ENCODE data around the gene BEST2.
A peak's percentile ranks its signal among the peaks of the same experiment; 100 is the strongest.

BEST2 gene

DNA sequence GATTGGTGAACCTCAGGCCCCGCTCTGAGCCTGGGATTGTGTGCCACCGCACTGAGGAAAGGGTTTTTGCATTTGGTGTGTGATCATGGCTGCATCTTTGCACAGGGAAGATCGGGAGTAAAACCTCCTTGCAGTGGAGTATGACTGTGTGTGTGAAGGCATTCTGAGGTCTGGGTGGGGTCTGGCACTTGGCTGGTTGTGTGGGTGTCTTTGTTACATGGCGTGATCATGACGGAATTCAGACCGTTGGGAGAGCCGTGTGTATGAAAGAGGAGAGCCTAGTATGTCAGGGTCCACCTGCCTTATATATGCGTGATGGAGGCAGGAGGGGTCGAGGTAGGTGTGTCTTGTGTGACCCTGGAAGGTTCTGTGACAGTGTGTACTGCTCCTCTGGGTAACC lies 740 bp upstream of the BEST2 start:
- TF ChIP-seq, protein P1, sequence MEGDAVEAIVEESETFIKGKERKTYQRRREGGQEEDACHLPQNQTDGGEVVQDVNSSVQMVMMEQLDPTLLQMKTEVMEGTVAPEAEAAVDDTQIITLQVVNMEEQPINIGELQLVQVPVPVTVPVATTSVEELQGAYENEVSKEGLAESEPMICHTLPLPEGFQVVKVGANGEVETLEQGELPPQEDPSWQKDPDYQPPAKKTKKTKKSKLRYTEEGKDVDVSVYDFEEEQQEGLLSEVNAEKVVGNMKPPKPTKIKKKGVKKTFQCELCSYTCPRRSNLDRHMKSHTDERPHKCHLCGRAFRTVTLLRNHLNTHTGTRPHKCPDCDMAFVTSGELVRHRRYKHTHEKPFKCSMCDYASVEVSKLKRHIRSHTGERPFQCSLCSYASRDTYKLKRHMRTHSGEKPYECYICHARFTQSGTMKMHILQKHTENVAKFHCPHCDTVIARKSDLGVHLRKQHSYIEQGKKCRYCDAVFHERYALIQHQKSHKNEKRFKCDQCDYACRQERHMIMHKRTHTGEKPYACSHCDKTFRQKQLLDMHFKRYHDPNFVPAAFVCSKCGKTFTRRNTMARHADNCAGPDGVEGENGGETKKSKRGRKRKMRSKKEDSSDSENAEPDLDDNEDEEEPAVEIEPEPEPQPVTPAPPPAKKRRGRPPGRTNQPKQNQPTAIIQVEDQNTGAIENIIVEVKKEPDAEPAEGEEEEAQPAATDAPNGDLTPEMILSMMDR (IDR thresholded peaks at IDR 0.05; ENCODE audit: low read depth, low read length), result no peak
- DNase-seq, result no peak
- H3K36me3 ChIP-seq, result peaks cover 22% of the 10 kb centered on the region
- H3K27me3 ChIP-seq (ENCODE audit: insufficient read depth, low read depth, severe bottlenecking), result no peaks in the 10 kb centered on the region
- no peaks in the 10 kb centered on the region for H3K9me3 ChIP-seq (ENCODE audit: severe bottlenecking)
- H3K27ac ChIP-seq, result no peak overlapping the region
- H3K4me3 ChIP-seq (ENCODE audit: low read depth, low read length), result no peak overlapping the region

DNA sequence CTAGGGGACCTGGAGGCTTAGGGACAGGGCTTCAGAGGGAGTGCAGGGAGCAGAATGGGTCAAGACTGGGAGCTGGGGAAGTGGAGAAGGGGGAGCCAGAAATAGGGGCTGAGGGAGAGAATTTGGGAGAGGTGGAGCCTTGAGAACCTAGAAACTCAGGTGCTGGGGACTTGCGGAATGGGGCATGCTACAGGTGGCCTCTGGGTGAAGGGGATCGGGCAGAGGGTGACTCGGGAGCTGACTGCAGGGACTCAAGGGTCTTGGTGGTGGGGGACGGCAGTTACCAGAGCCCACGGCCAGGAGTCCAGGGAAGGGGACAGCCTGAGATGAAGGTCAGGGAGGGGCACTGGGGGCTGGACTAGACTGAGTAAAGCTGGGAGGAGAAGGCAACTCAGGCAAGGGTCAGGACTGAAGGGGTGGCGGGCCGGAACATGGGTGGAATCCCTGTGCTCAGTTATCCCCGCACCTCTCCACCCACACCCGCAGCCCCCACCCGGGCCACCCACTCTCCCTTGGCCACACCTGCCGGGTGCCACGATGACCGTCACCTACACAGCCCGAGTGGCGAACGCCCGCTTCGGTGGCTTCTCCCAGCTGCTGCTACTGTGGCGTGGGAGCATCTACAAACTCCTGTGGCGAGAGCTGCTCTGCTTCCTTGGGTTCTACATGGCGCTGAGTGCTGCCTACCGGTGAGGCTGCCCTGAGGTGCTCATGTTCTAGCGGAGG lies 628 bp downstream of the BEST2 start:
- peaks cover 10% of the 10 kb centered on the region for H3K36me3 ChIP-seq
- H3K9me3 ChIP-seq (ENCODE audit: severe bottlenecking), result no peaks in the 10 kb centered on the region
- no peak overlapping the region for H3K27ac ChIP-seq
- TF ChIP-seq, protein P1 (IDR thresholded peaks at IDR 0.05; ENCODE audit: low read depth, low read length), result no peak
- DNase-seq, result no peak
- H3K4me3 ChIP-seq (ENCODE audit: low read depth, low read length), result no peak overlapping the region
- H3K27me3 ChIP-seq (ENCODE audit: insufficient read depth, low read depth, severe bottlenecking), result no peaks in the 10 kb centered on the region

DNA sequence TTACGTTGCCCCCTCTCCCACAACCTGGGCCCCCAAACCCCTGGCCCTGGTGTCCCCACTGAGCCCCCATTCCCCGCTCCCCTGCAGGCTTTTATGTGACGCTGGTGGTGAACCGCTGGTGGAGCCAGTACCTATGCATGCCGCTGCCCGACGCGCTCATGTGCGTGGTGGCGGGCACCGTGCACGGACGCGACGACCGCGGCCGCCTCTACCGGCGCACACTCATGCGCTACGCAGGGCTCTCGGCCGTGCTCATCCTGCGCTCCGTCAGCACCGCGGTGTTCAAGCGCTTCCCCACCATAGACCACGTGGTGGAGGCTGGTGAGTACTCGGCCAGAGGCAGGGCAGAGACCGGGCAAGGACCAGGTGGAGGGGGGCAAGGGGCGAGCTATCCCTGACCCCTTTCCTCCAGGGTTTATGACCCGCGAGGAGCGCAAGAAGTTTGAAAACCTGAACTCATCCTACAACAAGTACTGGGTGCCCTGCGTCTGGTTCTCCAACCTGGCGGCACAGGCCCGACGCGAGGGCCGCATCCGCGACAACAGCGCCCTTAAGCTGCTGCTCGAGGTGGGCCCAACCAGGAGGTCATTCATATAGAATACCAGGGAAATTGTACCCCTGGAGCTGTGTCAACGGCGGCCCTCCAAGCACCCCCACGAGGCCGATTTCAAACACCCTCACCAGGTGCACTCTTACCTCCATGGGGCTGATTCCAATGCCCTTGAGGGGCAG lies 3.0 kb downstream of the BEST2 start:
- TF ChIP-seq, protein P1 (IDR thresholded peaks at IDR 0.05; ENCODE audit: low read depth, low read length), result no peak
- Histone ChIP-seq H3K36me3 (no peaks in the 10 kb centered on the region), H3K9me3 (ENCODE audit: severe bottlenecking) (no peaks in the 10 kb centered on the region), H3K4me3 (ENCODE audit: low read depth, low read length) (no peak overlapping the region), H3K27ac (no peak overlapping the region), H3K27me3 (ENCODE audit: insufficient read depth, low read depth, severe bottlenecking) (no peaks in the 10 kb centered on the region)
- no peak for DNase-seq

DNA sequence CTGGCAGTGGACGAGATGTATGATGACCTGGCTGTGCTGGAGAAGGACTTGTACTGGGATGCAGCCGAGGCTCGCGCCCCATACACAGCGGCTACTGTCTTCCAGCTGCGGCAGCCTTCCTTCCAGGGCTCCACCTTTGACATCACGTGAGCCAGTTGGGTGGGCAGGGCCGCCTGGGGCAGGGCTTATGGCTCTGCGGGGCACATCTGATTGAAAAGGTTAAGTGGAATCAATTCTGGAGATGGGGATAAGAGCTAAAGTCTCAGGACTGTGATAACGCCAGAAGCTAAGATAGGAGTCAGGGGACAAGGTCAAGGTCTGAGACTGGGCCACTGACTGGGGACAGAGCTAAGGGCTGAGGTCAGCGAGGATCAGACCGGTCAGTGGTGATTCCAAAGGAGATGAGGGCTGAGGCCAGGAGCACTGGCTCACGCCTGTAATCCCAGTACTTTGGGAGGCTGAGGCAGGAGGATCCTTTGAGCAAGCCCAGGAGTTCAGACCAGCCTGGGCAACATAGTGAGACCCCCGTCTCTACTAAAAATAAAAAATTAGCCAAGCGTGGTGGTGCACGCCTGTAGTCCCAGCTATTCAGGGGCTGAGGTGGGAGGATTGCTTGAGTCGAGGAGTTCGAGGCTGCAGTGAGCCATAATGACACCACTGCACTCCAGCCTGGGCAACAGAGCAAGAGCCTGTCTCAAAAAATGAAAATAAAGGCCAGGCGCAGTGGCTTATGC lies 4.7 kb downstream of the BEST2 start:
- Histone ChIP-seq H3K4me3 (ENCODE audit: low read depth, low read length) (no peak overlapping the region), H3K9me3 (ENCODE audit: severe bottlenecking) (no peaks in the 10 kb centered on the region), H3K36me3 (no peaks in the 10 kb centered on the region), H3K27me3 (ENCODE audit: insufficient read depth, low read depth, severe bottlenecking) (no peaks in the 10 kb centered on the region), H3K27ac (no peak overlapping the region)
- no peak for DNase-seq
- TF ChIP-seq, protein P1 (IDR thresholded peaks at IDR 0.05; ENCODE audit: low read depth, low read length), result no peak

DNA sequence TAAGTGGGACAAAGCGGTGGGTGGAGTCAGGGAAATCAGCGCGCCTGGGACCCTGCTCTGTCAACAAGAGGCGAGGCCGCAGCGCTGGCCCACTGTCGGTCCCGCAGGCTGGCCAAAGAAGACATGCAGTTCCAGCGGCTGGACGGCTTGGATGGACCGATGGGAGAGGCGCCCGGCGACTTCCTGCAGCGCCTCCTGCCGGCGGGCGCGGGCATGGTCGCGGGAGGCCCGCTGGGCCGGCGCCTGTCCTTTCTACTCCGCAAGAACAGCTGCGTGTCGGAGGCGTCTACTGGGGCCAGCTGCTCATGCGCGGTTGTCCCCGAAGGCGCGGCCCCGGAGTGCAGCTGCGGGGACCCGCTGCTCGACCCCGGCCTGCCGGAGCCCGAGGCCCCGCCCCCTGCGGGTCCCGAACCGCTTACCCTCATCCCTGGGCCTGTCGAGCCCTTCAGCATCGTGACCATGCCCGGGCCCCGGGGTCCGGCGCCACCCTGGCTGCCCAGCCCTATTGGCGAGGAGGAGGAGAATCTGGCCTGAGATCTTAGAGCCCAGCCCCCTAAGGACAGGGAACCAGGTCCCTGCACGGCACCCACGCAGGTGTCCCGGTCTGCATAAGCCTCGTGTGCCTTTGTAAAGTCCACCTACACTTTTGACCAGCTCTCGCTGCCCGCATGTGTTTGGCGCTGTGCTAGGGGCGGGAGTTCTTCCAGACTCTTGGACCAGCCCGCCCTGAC lies 6.1 kb downstream of the BEST2 start:
- H3K36me3 ChIP-seq, result peaks cover 4% of the 10 kb centered on the region
- H3K4me3 ChIP-seq (ENCODE audit: low read depth, low read length), result peak overlapping the region; percentile 34
- H3K9me3 ChIP-seq (ENCODE audit: severe bottlenecking), result no peaks in the 10 kb centered on the region
- TF ChIP-seq, protein P1 (IDR thresholded peaks at IDR 0.05; ENCODE audit: low read depth, low read length), result peak; percentile 96
- DNase-seq, result peak; percentile 88
- no peaks in the 10 kb centered on the region for H3K27me3 ChIP-seq (ENCODE audit: insufficient read depth, low read depth, severe bottlenecking)
- H3K27ac ChIP-seq, result peak overlapping the region; percentile 52
